ENCODE data around the gene EXOC7. TPM values are rescaled to one million over a fixed set of nuclear protein-coding genes. Genes with fewer than 3 reads are reported as not detected.

Gene EXOC7
- total and polyA plus RNA-seq, 2 of the 8 experiments (the other 6 are each of a cell fraction or from before 2014, with no cell fraction given), result 77.1 to 92.6 TPM

GRCh38 chr17:76034428-76035350 is 68.9 kb downstream of the EXOC7 start:
- DNase-seq (ENCODE audit: low read depth in 1 of 2, low spot score in 2 of 2) (no peak), FAIRE-seq (no peak)
- TF ChIP-seq EZH2 (IDR thresholded peaks at IDR 0.05; ENCODE audit: low read depth, low read length, severe bottlenecking) (no peak), TAF7 (optimal IDR thresholded peaks at IDR 0.05; ENCODE audit: borderline replicate concordance, low read depth, low read length) (no peak), TCF12 (IDR thresholded peaks at IDR 0.05; ENCODE audit: low read depth, low read length) (no peak), RAD21 (IDR thresholded peaks at IDR 0.05 in 1 of 2, conservative IDR thresholded peaks at IDR 0.05 in 1 of 2; ENCODE audit: low read depth in 2 of 2, low read length in 2 of 2) (no peak), TAF1 (IDR thresholded peaks at IDR 0.05; ENCODE audit: low read depth, low read length) (no peak), HDAC2 (IDR thresholded peaks at IDR 0.05; ENCODE audit: borderline replicate concordance in 1 of 2, low read depth in 2 of 2, low read length in 2 of 2) (no peak), RFX5 (IDR thresholded peaks at IDR 0.05; ENCODE audit: borderline replicate concordance, low read depth, low read length) (no peak)
- Histone ChIP-seq H2AK5ac (ENCODE audit: low read depth, low read length) (no peak overlapping the region), H4K91ac (replicated peaks; ENCODE audit: insufficient read length, low read length) (no peak overlapping the region), H3K4me3 (ENCODE audit: extremely low read depth in 1 of 4, insufficient read depth in 2 of 4, low read depth in 3 of 4, low read length in 4 of 4) (no peak overlapping the region), H3K56ac (replicated peaks; ENCODE audit: insufficient read length, low read depth, low read length) (no peak overlapping the region), H3K23ac (ENCODE audit: insufficient read length) (no peak overlapping the region), H3K4me1 (replicated peaks in 1 of 4; ENCODE audit: control insufficient read depth in 3 of 4, insufficient read depth in 4 of 4, low read length in 3 of 4) (peaks cover 0 to 11% (median 7%) of the 10 kb centered on the region in 4 experiments; a peak in 6 of 7 replicates), H2BK120ac (replicated peaks; ENCODE audit: low read depth, low read length) (no peak overlapping the region), H3K9ac (replicated peaks in 1 of 4; ENCODE audit: extremely low read depth in 1 of 4, low read depth in 3 of 4, low read length in 3 of 4) (no peak overlapping the region), H3K79me2 (ENCODE audit: control insufficient read depth in 1 of 2, insufficient read depth in 2 of 2, low read length in 2 of 2) (no peaks in the 10 kb centered on the region), H3K79me1 (ENCODE audit: low read depth, low read length) (no peaks in the 10 kb centered on the region), H3K9me3 (ENCODE audit: insufficient read depth in 2 of 2, low read depth in 1 of 2, low read length in 1 of 2) (no peaks in the 10 kb centered on the region), H4K8ac (ENCODE audit: extremely low read depth, insufficient read depth, low read length) (no peak overlapping the region; the same call in 1 of the 2 replicates), H3K18ac (ENCODE audit: extremely low read depth, low read length) (no peak overlapping the region), H3K23me2 (ENCODE audit: low read depth, low read length) (no peaks in the 10 kb centered on the region), H3K27ac (ENCODE audit: low read depth, low read length) (no peak overlapping the region), H2BK15ac (ENCODE audit: low read length) (no peak overlapping the region), H4K20me1 (replicated peaks in 1 of 2; ENCODE audit: control insufficient read depth in 1 of 2, insufficient read depth in 2 of 2, low read length in 2 of 2) (peaks cover 0 to 3% of the 10 kb centered on the region in 2 experiments), H4K5ac (ENCODE audit: insufficient read length, low read depth, low read length) (no peak overlapping the region), H2BK5ac (ENCODE audit: low read depth, low read length) (0 out of 2 replicates have a peak overlapping the region, but pooled peaks have one; percentile 18), H2BK20ac (ENCODE audit: low read length) (no peak overlapping the region), H3K14ac (ENCODE audit: insufficient read length) (no peak overlapping the region), H3K27me3 (replicated peaks in 1 of 4; ENCODE audit: control insufficient read depth in 3 of 4, extremely low read depth in 1 of 4, insufficient read depth in 3 of 4, low read length in 3 of 4) (no peaks in the 10 kb centered on the region), H2AFZ (ENCODE audit: low read length) (no peak overlapping the region), H3K4me2 (ENCODE audit: insufficient read depth in 1 of 2, low read depth in 2 of 2, low read length in 2 of 2) (no peak overlapping the region), H3K4ac (replicated peaks; ENCODE audit: insufficient read length, low read depth, low read length) (no peak overlapping the region), H2BK12ac (ENCODE audit: low read depth, low read length) (no peak overlapping the region), H3K36me3 (ENCODE audit: control insufficient read depth in 2 of 4, insufficient read depth in 4 of 4, low read length in 3 of 4) (peaks cover 6 to 13% (median 11%) of the 10 kb centered on the region in 4 experiments; a peak in 7 of 8 replicates)
- POLR2A ChIA-PET (ENCODE audit: partially characterized antibody), result interaction anchor here (1.2 to 3.0 kb wide), 4 partner anchors 15 to 45 kb away, joined by 3 to 9 read pairs (median 4); partner anchors contain the start of gene ZACN
- WGBS, 2 experiments (ENCODE audit: extremely low coverage in 1 of 2, insufficient coverage in 1 of 2, insufficient read length in 1 of 2, insufficient replicate concordance in 2 of 2, low coverage in 1 of 2, low lambda C conversion rate in 2 of 2, missing lambda C conversion rate in 1 of 2), result 94% methylated on average over 13 of the region's 13 CpGs; no CpG with 5 or more reads in 1 of the 2 experiments
- CTCF ChIA-PET (ENCODE audit: partially characterized antibody), result interaction anchor here (0.5 to 13.7 kb wide), 7 partner anchors 27 to 1009 kb away, joined by 3 to 229 read pairs (median 4); partner anchors contain the start of gene CDK3

All from H1 (cell line).